Subcutaneous adipose tissue (tissue), 4 donors: Measurements from ENCODE around the gene NCBP3. TPM values are rescaled to one million over a fixed set of nuclear protein-coding genes. Genes with fewer than 3 reads are reported as not detected.

ENCODE experiments used
- CTCF ChIP-seq: fragments of 450-650 bp; IDR thresholded peaks from one replicate; pipeline ENCODE4 v1.5.1; 2016; ENCODE audit warnings: low read depth, mild to moderate bottlenecking, control low read depth, antibody characterized with exemption, moderate library complexity
- total RNA-seq, 4 donors: library from RNA; depleted of rRNA; stranded (reverse); fragments of >200 nt; gene quantifications; one replicate each; pipeline ENCODE4 v1.1.0, GENCODE V29; 2016

NCBP3 gene
- total RNA-seq, 4 donors from 2014 or later = 21.6 to 26.4 (median 23.6) TPM

GRCh38 chr17:3809135-3809534, 36.9 kb downstream of the NCBP3 start:
- no peak for TF ChIP-seq CTCF

GRCh38 chr17:3808701-3809100, 37.3 kb downstream of the NCBP3 start:
- no peak for TF ChIP-seq CTCF

GRCh38 chr17:3805581-3805980, 40.5 kb downstream of the NCBP3 start:
- TF ChIP-seq CTCF = no peak

- no peak for TF ChIP-seq CTCF
These were observed 41.5 kb downstream of the NCBP3 start for GRCh38 chr17:3804503-3804931.

GRCh38 chr17:3803308-3803640, 42.8 kb downstream of the NCBP3 start:
- no peak for TF ChIP-seq CTCF

- no peak for TF ChIP-seq CTCF
These were observed 43.4 kb downstream of the NCBP3 start for GRCh38 chr17:3802461-3803307.

GRCh38 chr17:3801792-3802191, 44.3 kb downstream of the NCBP3 start:
- no peak for TF ChIP-seq CTCF
